Endothelial cell of umbilical vein (primary cell): ENCODE data around the gene KDSR. TPM values are rescaled to one million over a fixed set of nuclear protein-coding genes. Genes with fewer than 3 reads are reported as not detected.

Experiments used
- BruUV-seq: library from RNA; stranded (reverse); fragments of 400-500 nt; replicated peaks from 2 replicates; lab custom pipeline; 2021; lab: Mats Ljungman, UMichigan
- CTCF ChIA-PET: fragments of 300-600, 350-600 bp; sonication (Branson Sonifier 250); formaldehyde crosslinking; loops from one replicate; lab custom pipeline; 2021; ENCODE audit warnings: antibody characterized with exemption, inconsistent platforms; lab: Charles Lee
- POLR2A ChIA-PET: fragments of 300-600, 350-600 bp; sonication (Branson Sonifier 250); formaldehyde crosslinking; loops from one replicate; lab custom pipeline; 2021; ENCODE audit warnings: antibody characterized with exemption, inconsistent platforms; lab: Charles Lee
- DNase-seq: peaks from one replicate; pipeline ENCODE4 v3.0.0-alpha.2; 2011; ENCODE audit warnings: low read depth, low spot score
- FAIRE-seq: peaks from 2 replicates; lab custom pipeline; 2011; peaks lifted over from hg19 to GRCh38; lab: Jason Lieb, UNC
- H2AFZ ChIP-seq: 2 replicates; pipeline ENCODE4 v1.6.0; 2012; ENCODE audit warnings: low read depth, low read length, control low read depth, inconsistent platforms
- H3K27ac ChIP-seq: 2 replicates; pipeline ENCODE4 v1.5.1; 2011; ENCODE audit warnings: low read depth, mild to moderate bottlenecking, control low read depth, low read length, moderate library complexity; ENCODE audit not compliant: insufficient read depth
- H3K27me3 ChIP-seq, 2 experiments: 2 replicates each; pipeline versions ENCODE4 v1.6.0 to v1.6.1; 2011; ENCODE audit warnings: low read length in 2 of 2, mixed read lengths in 1 of 2; ENCODE audit not compliant: control insufficient read depth in 2 of 2, insufficient read depth in 2 of 2
- H3K36me3 ChIP-seq, 2 experiments: 2 replicates in 1 of 2; 3 replicates in 1 of 2; pipeline ENCODE4 v1.5.1; 2011; ENCODE audit warnings: low read length in 2 of 2, mild to moderate bottlenecking in 1 of 2, moderate library complexity in 1 of 2; ENCODE audit not compliant: control insufficient read depth in 2 of 2, insufficient read depth in 2 of 2; ENCODE audit errors: extremely low read depth in 1 of 2
- H3K4me1 ChIP-seq: 3 replicates; pipeline ENCODE4 v1.5.1; 2011; ENCODE audit warnings: mild to moderate bottlenecking, low read length; ENCODE audit not compliant: control insufficient read depth, insufficient read depth; ENCODE audit errors: extremely low read depth
- H3K4me2 ChIP-seq: 2 replicates; pipeline ENCODE4 v1.6.1; 2011; ENCODE audit warnings: low read length, control low read depth, mixed read lengths; ENCODE audit not compliant: insufficient read depth
- H3K4me3 ChIP-seq, 3 experiments: fragments of 200-600 bp in 1 of 3; sonication (generic), shearing (Covaris generic) in 1 of 3; replicated peaks in 1 of 3; 2 replicates each; pipeline ENCODE4 v1.5.1; 2011 to 2016; ENCODE audit warnings: control low read depth in 3 of 3, low read length in 3 of 3, mild to moderate bottlenecking in 2 of 3, inconsistent platforms in 1 of 3, low read depth in 1 of 3, moderate library complexity in 1 of 3; ENCODE audit not compliant: insufficient read depth in 1 of 3
- H3K79me2 ChIP-seq: 2 replicates; pipeline ENCODE4 v1.6.0; 2012; ENCODE audit warnings: low read length, inconsistent platforms; ENCODE audit not compliant: control insufficient read depth, insufficient read depth
- H3K9ac ChIP-seq: replicated peaks from 2 replicates; pipeline ENCODE3; 2011; ENCODE audit warnings: low read length, control low read depth; ENCODE audit not compliant: insufficient read depth; ENCODE audit errors: extremely low read depth
- H3K9me1 ChIP-seq: replicated peaks from 3 replicates; pipeline ENCODE4 v1.6.0; 2011; ENCODE audit warnings: mild to moderate bottlenecking, low read length; ENCODE audit not compliant: control insufficient read depth, insufficient read depth; ENCODE audit errors: extremely low read depth
- H3K9me3 ChIP-seq: replicated peaks from 2 replicates; pipeline ENCODE4 v1.5.1; 2012; ENCODE audit warnings: low read length, inconsistent platforms; ENCODE audit not compliant: control insufficient read depth, insufficient read depth
- H4K20me1 ChIP-seq: replicated peaks from 2 replicates; pipeline ENCODE3; 2011; ENCODE audit warnings: mild to moderate bottlenecking, low read length; ENCODE audit not compliant: control insufficient read depth, insufficient read depth; ENCODE audit errors: extremely low read depth
- EZH2 ChIP-seq: IDR thresholded peaks from 2 replicates; pipeline ENCODE4 v1.6.1; 2012; ENCODE audit warnings: borderline replicate concordance, low read depth, mild to moderate bottlenecking, moderate library complexity, low read length, inconsistent platforms; ENCODE audit not compliant: severe bottlenecking
- FOS ChIP-seq: IDR thresholded peaks from 2 replicates; pipeline ENCODE4 v1.6.1; 2011; ENCODE audit warnings: mild to moderate bottlenecking, low read length, moderate library complexity, borderline replicate concordance; ENCODE audit not compliant: insufficient read depth
- GATA2 ChIP-seq: IDR thresholded peaks from 2 replicates; pipeline ENCODE4 v1.7.0; 2011; ENCODE audit warnings: low read depth, mild to moderate bottlenecking, moderate library complexity, mixed read lengths, low read length; ENCODE audit not compliant: insufficient read length, insufficient read depth
- JUN ChIP-seq: IDR thresholded peaks from 2 replicates; pipeline ENCODE4 v1.6.1; 2011; ENCODE audit warnings: borderline replicate concordance, low read depth; ENCODE audit not compliant: insufficient read length, insufficient read depth
- MYC ChIP-seq: IDR thresholded peaks from one replicate; pipeline ENCODE4 v1.6.1; 2011; ENCODE audit warnings: mild to moderate bottlenecking, low read depth, low read length
- POLR2A ChIP-seq: IDR thresholded peaks from 2 replicates; pipeline ENCODE4 v1.6.1; 2012; ENCODE audit warnings: low read depth, mild to moderate bottlenecking, control low read depth, low read length
- POLR2AphosphoS5 ChIP-seq: IDR thresholded peaks from 2 replicates; pipeline ENCODE4 v1.6.1; 2012; ENCODE audit warnings: low read depth, mild to moderate bottlenecking, control low read depth, low read length, moderate library complexity; ENCODE audit not compliant: insufficient read depth
- dilution Hi-C: fragments of 300-500 bp; cut with MboI; formaldehyde crosslinking; loops from one replicate; pipeline ENCODE4 v1.15.0; 2019; ENCODE audit warnings: low sequenced_read_pairs; ENCODE audit not compliant: extremely low pct_ligation_motif_present
- intact Hi-C: fragments of 100-400 bp; cut with micrococcal nuclease; formaldehyde crosslinking; loops from one replicate; pipeline ENCODE4 v1.10.0; 2022
- polyA plus RNA-seq, 4 experiments: library from polyadenylated mRNA; depleted of rRNA in 3 of 4; stranded (reverse) in 3 of 4; unstranded in 1 of 4; fragments of >200 nt; gene quantifications; 2 replicates each; pipeline versions ENCODE4 v1.2.1 to v1.2.3, GENCODE V29; 2011 to 2012; ENCODE audit warnings: missing spikeins in 1 of 4
- total RNA-seq: library from RNA; stranded (reverse); gene quantifications from 2 replicates; pipeline ENCODE4 v1.2.3, GENCODE V29; 2021
- TF ChIP-seq, protein P1 (sequence below): IDR thresholded peaks from 2 replicates; pipeline ENCODE4 v1.6.1; 2011; ENCODE audit not compliant: insufficient read depth, insufficient read length
- TF ChIP-seq, protein P2 (sequence below), 2 donors: IDR thresholded peaks; 1 replicate in 1 of 2; 2 replicates in 1 of 2; pipeline ENCODE4 v1.5.1; 2011; ENCODE audit warnings: low read length in 2 of 2, mild to moderate bottlenecking in 2 of 2, moderate library complexity in 2 of 2, control low read depth in 1 of 2, inconsistent platforms in 1 of 2, low read depth in 1 of 2; ENCODE audit not compliant: insufficient read depth in 1 of 2; ENCODE audit errors: extremely low read depth in 1 of 2

Gene KDSR
- total and polyA plus RNA-seq, 2 donors (not counting 3 experiments of a cell fraction or from before 2014, with no cell fraction given): 17.1 to 43.1 TPM

DNA sequence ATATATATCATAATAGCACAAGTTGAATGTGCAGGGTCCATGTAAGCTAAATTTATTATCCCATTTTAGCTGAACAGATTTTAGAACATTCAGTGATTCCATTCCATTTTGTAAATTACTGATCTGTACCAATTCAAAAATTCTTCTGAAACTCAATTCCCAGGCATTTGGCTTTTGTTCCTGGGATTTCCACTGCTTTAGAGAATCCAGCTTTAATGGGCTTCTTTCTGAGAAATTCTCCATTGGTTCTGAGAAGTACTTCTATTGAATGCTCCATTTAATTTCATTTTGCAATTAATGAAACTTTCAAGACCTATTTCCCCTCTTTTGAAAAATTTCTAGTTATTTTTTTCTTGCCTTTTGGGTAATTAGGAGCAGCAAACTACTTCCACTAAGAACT is 84.2 kb downstream of the KDSR start:
- Histone ChIP-seq H3K79me2 (no peaks in the 10 kb centered on the region), H3K4me1 (no peaks in the 10 kb centered on the region), H4K20me1 (no peaks in the 10 kb centered on the region), H2AFZ (no peak overlapping the region), H3K27ac (no peak overlapping the region), H3K9me1 (no peaks in the 10 kb centered on the region), H3K9ac (no peak overlapping the region), H3K36me3 (no peaks in the 10 kb centered on the region), H3K27me3 (no peaks in the 10 kb centered on the region), H3K9me3 (no peaks in the 10 kb centered on the region), H3K4me3 (no peak overlapping the region), H3K4me2 (no peak overlapping the region)
- ChIA-PET CTCF (interaction anchor here (1.1 kb wide), 1 partner anchor 16 kb away, joined by 3 read pairs; no protein-coding TSS in a partner anchor), POLR2A (no interaction called here)
- DNase-seq: no peak
- TF ChIP-seq FOS: no peak
- TF ChIP-seq, protein P1, sequence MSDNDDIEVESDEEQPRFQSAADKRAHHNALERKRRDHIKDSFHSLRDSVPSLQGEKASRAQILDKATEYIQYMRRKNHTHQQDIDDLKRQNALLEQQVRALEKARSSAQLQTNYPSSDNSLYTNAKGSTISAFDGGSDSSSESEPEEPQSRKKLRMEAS: no peak
- no peak for TF ChIP-seq POLR2A
- no peak for TF ChIP-seq POLR2AphosphoS5
- no peak for TF ChIP-seq GATA2
- no peak for TF ChIP-seq JUN
- TF ChIP-seq MYC: no peak
- TF ChIP-seq, protein P2, sequence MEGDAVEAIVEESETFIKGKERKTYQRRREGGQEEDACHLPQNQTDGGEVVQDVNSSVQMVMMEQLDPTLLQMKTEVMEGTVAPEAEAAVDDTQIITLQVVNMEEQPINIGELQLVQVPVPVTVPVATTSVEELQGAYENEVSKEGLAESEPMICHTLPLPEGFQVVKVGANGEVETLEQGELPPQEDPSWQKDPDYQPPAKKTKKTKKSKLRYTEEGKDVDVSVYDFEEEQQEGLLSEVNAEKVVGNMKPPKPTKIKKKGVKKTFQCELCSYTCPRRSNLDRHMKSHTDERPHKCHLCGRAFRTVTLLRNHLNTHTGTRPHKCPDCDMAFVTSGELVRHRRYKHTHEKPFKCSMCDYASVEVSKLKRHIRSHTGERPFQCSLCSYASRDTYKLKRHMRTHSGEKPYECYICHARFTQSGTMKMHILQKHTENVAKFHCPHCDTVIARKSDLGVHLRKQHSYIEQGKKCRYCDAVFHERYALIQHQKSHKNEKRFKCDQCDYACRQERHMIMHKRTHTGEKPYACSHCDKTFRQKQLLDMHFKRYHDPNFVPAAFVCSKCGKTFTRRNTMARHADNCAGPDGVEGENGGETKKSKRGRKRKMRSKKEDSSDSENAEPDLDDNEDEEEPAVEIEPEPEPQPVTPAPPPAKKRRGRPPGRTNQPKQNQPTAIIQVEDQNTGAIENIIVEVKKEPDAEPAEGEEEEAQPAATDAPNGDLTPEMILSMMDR (IDR thresholded peaks at IDR 0.05; ENCODE audit: extremely low read depth in 1 of 2, insufficient read depth in 1 of 2, low read depth in 1 of 2, low read length in 2 of 2): no peak
- TF ChIP-seq EZH2: no peak
- no TSS peak for BruUV-seq
- no peak for FAIRE-seq
- dilution Hi-C loops (no loop called here), intact Hi-C loops (no loop called here)

Other genes starting within 250 kb of the KDSR start
- gene BCL2, start 47.4 kb downstream of the KDSR start, total RNA-seq: 3.8 and 5.0 TPM in 2 replicates
- gene BCL2, start 47.4 kb downstream of the KDSR start, polyA plus RNA-seq: 0.35 and 0.45 TPM in 2 replicates
- gene VPS4B, start 55.3 kb upstream of the KDSR start, total RNA-seq: 50.2 and 54.7 TPM in 2 replicates
- 7.8 and 10.5 TPM in 2 replicates for gene VPS4B, start 55.3 kb upstream of the KDSR start, polyA plus RNA-seq
- gene SERPINB5, start 109.8 kb upstream of the KDSR start, total RNA-seq: not detected in 2 replicates
- gene SERPINB5, start 109.8 kb upstream of the KDSR start, polyA plus RNA-seq: not detected in 2 replicates
- gene SERPINB12, start 175.2 kb upstream of the KDSR start, total RNA-seq: not detected in 2 replicates
- gene SERPINB12, start 175.2 kb upstream of the KDSR start, polyA plus RNA-seq: not detected in 2 replicates
- gene SERPINB13, start 220.1 kb upstream of the KDSR start, total RNA-seq: not detected in 2 replicates
- not detected in 2 replicates for gene SERPINB13, start 220.1 kb upstream of the KDSR start, polyA plus RNA-seq